ENCODE results near the gene SLC16A12. TPM values are rescaled to one million over a fixed set of nuclear protein-coding genes. Genes with fewer than 3 reads are reported as not detected.
"Not testable (repeated sequence)": the region's sequence is repeated elsewhere in the genome, so short reads cannot be mapped to it uniquely, and the experiment has no call there.

Gene SLC16A12
- total and polyA plus RNA-seq, 2 of the 8 experiments (the other 6 are each of a cell fraction or from before 2014, with no cell fraction given), result 1.6 to 1.9 TPM

DNA sequence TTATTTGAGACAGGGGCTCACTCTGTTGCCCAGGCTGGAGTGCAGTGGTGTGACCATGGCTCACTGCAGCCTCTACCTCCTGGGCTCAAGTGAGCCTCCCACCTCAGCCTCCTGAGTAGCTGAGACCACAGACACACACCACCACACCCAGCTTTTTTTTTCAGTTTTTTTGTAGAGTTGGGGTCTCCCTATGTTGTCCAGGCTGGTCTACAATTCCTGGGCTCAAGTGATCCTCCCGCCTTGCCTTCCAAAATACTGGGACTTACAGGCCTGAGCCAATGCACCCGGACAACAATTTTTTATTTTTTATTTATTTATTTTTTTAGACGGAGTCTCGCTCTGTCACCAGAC is 144.2 kb downstream of the SLC16A12 start:
- H2AK5ac ChIP-seq (ENCODE audit: low read depth, low read length); H3K18ac ChIP-seq (ENCODE audit: extremely low read depth, low read length); H3K79me1 ChIP-seq (ENCODE audit: low read depth, low read length); H3K56ac ChIP-seq (replicated peaks; ENCODE audit: insufficient read length, low read depth, low read length); H3K79me2 ChIP-seq (ENCODE audit: control insufficient read depth in 1 of 2, insufficient read depth in 2 of 2, low read length in 2 of 2); H3K4ac ChIP-seq (replicated peaks; ENCODE audit: insufficient read length, low read depth, low read length); H4K20me1 ChIP-seq (replicated peaks in 1 of 2; ENCODE audit: control insufficient read depth in 1 of 2, insufficient read depth in 2 of 2, low read length in 2 of 2); H3K9me3 ChIP-seq (ENCODE audit: insufficient read depth in 2 of 2, low read depth in 1 of 2, low read length in 1 of 2); POLR2A ChIA-PET (ENCODE audit: partially characterized antibody); H2BK15ac ChIP-seq (ENCODE audit: low read length); H4K5ac ChIP-seq (ENCODE audit: insufficient read length, low read depth, low read length); H4K91ac ChIP-seq (replicated peaks; ENCODE audit: insufficient read length, low read length); H3K4me3 ChIP-seq (ENCODE audit: extremely low read depth in 1 of 4, insufficient read depth in 2 of 4, low read depth in 3 of 4, low read length in 4 of 4); H3K23me2 ChIP-seq (ENCODE audit: low read depth, low read length); H2BK20ac ChIP-seq (ENCODE audit: low read length); H3K4me2 ChIP-seq (ENCODE audit: insufficient read depth in 1 of 2, low read depth in 2 of 2, low read length in 2 of 2); H2AFZ ChIP-seq (ENCODE audit: low read length); H3K4me1 ChIP-seq (replicated peaks in 1 of 4; ENCODE audit: control insufficient read depth in 3 of 4, insufficient read depth in 4 of 4, low read length in 3 of 4); H3K14ac ChIP-seq (ENCODE audit: insufficient read length); H3K23ac ChIP-seq (ENCODE audit: insufficient read length); H3K27ac ChIP-seq (ENCODE audit: low read depth, low read length); FAIRE-seq; H4K8ac ChIP-seq (ENCODE audit: extremely low read depth, insufficient read depth, low read length); H2BK120ac ChIP-seq (replicated peaks; ENCODE audit: low read depth, low read length); H2BK12ac ChIP-seq (ENCODE audit: low read depth, low read length); H3K9ac ChIP-seq (replicated peaks in 1 of 4; ENCODE audit: extremely low read depth in 1 of 4, low read depth in 3 of 4, low read length in 3 of 4); H2BK5ac ChIP-seq (ENCODE audit: low read depth, low read length); DNase-seq (ENCODE audit: low read depth in 1 of 2, low spot score in 2 of 2); H3K27me3 ChIP-seq (replicated peaks in 1 of 4; ENCODE audit: control insufficient read depth in 3 of 4, extremely low read depth in 1 of 4, insufficient read depth in 3 of 4, low read length in 3 of 4); H3K36me3 ChIP-seq (ENCODE audit: control insufficient read depth in 2 of 4, insufficient read depth in 4 of 4, low read length in 3 of 4): not testable (repeated sequence)
- 97% methylated on average over 4 of the region's 4 CpGs; no CpG with 5 or more reads in 1 of the 2 experiments for WGBS, 2 experiments (ENCODE audit: extremely low coverage in 1 of 2, insufficient coverage in 1 of 2, insufficient read length in 1 of 2, insufficient replicate concordance in 2 of 2, low coverage in 1 of 2, low lambda C conversion rate in 2 of 2, missing lambda C conversion rate in 1 of 2)
- CTCF ChIA-PET (ENCODE audit: partially characterized antibody), result interaction anchor here (1.4 to 2.6 kb wide), 3 partner anchors 23 to 32 kb away, joined by 3 to 14 read pairs (median 4); partner anchors contain the start of gene IFIT5

Data from H1 (cell line).